Measurements from ENCODE around the gene HSD17B11.

DNA sequence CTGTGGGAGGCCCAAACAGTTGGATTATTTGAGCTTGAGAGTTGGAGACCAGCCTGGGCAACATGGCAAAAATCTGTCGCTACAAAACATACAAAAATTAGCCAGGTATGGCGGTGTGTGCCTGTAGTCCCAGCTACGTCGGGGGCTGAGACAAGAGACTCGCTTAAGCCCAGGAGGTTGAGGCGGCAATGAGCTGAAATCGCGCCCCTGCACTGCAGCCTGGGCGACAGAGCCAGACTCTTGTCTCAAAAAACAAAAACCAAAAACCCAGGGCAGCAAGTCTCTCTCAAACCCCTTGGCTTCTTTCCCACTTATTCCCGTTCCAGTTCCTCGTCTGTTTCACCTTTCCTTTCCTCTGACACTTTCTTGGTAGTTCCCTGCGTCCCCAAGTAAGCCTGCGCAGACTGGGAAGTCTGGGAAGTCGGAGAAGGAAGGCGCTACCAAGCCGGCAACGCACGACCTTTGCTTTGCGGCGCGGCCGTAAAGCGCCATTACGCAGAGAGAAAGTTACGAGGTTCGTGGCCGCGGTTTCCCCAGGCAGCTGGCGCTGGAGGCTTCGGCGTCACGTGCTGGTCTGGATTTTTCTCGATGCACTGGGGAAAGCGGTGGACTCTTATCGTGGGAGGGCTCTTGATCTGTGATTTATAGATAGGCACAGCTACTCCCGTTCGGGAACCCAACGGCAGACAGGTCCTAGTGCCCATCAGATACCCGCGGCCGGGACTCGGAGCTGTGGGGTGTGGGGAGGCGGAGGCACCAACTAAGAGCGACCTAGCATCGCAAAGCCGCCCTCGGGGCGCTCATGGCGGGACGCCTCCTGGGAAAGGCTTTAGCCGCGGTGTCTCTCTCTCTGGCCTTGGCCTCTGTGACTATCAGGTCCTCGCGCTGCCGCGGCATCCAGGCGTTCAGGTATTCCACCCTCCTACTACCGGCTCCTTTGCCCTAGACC is 31.4 kb upstream of the HSD17B11 start, which contains the start of gene NUDT9:
- TF ChIP-seq, protein P1, sequence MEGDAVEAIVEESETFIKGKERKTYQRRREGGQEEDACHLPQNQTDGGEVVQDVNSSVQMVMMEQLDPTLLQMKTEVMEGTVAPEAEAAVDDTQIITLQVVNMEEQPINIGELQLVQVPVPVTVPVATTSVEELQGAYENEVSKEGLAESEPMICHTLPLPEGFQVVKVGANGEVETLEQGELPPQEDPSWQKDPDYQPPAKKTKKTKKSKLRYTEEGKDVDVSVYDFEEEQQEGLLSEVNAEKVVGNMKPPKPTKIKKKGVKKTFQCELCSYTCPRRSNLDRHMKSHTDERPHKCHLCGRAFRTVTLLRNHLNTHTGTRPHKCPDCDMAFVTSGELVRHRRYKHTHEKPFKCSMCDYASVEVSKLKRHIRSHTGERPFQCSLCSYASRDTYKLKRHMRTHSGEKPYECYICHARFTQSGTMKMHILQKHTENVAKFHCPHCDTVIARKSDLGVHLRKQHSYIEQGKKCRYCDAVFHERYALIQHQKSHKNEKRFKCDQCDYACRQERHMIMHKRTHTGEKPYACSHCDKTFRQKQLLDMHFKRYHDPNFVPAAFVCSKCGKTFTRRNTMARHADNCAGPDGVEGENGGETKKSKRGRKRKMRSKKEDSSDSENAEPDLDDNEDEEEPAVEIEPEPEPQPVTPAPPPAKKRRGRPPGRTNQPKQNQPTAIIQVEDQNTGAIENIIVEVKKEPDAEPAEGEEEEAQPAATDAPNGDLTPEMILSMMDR (IDR thresholded peaks at IDR 0.05): peak in 1 of 3 experiments; percentile 13
- TF ChIP-seq POLR2AphosphoS5 (IDR thresholded peaks at IDR 0.05; ENCODE audit: insufficient read depth in 1 of 2, low read depth in 1 of 2) (peak; percentile 97 to 98), POLR2A (IDR thresholded peaks at IDR 0.05) (peak in 1 of 2 donors; percentile 75)
